Glomerular endothelial cell (primary cell): ENCODE results near the gene IFNL2. TPM values are rescaled to one million over a fixed set of nuclear protein-coding genes. Genes with fewer than 3 reads are reported as not detected.
"Not testable (repeated sequence)": the region's sequence is repeated elsewhere in the genome, so short reads cannot be mapped to it uniquely, and the experiment has no call there.

ENCODE experiments used
- DNase-seq: peaks from one replicate; pipeline ENCODE4 v3.0.0-alpha.2; 2011; ENCODE audit warnings: low read depth, low spot score; ENCODE audit errors: extremely low read depth
- total RNA-seq: library from RNA; depleted of rRNA; stranded (reverse); fragments of >200 nt; gene quantifications from 2 replicates; pipeline ENCODE4 v1.2.3, GENCODE V29; 2015

IFNL2 gene
- total RNA-seq, 1 donor from 2014 or later, result not detected

DNA sequence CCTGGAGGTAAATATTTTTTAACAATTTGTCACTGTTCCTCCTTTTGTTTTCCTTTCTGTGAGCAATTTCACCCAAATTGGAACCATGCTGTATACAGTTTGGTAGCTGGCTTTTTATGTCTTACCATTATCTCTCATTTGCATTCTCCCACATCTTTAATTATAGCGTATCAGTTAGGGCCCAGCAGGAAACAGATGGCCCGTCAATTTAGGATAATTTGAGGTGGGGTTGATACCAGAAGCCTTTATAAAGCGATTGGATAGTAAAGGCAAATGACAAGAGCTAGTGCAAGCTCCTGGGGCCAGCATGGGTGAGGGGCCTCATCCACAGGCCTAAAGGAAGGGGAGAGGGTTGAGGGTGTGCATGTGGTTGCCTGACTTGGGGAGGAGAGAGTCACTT, 15.7 kb upstream of the IFNL2 start:
- DNase-seq, result no peak

DNA sequence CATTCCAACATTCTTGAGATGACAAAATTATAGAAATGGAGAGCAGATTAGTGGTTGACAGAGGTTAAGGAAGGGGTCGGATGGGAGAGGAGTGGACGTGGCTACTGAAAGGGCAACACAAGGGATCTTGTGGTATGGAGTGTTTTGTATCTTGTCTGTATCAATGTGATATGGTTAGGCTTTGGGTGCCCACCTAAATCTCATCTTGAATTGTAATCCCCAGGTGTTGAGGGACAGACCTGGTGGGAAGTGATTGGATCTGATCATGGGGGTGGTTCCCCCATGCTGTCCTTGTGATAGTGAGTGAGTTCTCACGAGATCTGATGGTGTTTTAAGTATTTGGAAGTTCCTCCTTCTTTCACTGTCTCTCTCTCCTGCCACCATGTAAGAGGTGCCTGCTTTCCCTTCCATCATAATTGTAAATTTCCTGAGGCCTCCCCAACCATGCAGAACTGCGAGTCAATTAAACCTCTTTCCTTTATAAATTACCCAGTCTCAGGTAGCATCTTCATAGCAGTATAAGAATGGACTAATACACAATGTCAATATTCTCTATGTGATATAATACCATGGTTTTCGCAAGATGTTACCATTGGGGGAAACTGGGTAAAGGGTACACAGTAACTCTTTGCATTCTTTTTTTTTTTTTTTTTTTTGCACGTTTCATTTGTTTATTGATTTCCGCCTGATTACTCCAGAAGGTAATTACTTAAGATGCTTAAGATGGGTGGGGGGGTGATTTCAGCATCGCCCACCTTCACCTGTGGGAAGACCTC, 14.6 kb upstream of the IFNL2 start:
- no peak for DNase-seq

DNA sequence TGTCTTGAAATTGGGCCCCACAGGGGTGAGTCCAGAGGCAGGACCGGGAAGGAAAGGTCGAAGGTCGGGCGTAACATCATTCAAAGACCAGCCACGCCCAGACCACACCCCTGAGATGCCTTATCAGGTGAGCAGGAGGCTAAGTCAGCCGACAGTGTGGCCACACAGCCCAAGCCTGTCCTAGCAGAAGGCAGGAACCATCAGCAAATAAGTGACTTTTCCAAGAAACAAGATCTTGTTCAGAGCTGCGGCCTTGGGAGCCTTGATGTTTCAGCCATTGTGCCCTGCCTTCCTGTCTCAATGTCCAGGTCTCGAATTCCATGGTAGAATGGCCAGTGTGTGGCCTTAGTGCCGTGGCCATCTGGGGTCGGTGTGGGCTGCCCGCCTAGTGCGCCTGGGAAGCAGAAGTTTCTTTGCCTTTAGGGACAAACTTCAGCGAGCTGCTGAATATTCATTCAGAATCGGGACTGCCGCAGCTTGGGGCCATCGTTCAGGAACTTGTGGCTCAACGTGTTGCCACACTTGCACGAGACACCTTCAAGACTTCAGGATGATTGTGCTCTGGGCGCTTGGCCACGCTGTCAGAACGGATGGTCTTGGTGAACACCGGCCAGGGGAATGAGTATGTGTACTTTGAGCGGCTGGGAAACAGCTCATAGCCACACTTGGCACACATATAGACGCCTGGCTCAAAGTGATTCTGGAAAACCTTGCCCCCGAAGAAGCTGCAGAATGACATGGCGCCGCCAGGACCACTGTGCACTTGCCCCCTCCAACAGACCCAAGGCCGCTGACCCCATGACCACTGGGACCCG, 13.5 kb upstream of the IFNL2 start:
- DNase-seq, result no peak

- DNase-seq, result no peak
These were observed 11.0 kb upstream of the IFNL2 start for GRCh38 chr19:39257227-39257626.

DNA sequence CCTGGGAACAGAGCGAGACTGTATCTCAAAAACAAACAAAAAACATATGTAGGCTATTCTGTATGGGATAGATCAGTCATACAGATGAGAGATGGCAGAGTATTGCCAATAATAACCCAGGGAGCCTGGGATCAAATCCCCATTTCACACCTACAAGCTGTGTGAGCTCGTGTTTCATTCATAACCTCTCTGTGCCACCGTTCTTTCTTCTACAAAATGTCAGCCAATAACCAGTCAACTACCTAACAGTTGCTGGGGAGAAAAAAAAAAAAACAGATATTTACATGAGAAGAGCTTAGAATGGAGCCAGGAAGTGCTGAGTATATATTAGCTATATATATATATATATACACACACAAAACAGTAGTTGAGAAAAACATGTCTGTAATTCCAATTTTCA, 6.5 kb upstream of the IFNL2 start:
- DNase-seq, result no peak

DNA sequence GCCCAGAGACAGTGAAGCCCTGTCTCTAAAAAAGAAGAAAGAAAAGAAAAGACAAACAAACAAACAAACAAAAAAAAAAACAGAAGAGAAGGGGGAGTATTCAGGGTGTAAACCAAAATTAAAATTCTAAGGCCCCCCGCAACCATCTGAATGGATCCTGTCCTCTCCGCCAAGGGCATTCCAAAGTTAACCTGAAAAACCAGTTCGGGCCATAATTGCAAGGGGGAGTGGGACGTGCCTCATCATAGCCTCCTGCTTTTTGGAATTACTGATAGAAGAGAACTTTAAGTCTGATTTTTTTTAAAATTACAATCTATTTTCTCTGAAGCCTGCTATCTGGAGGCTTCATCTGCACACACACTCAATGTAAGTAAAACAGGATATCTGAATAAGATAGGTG, 5.7 kb upstream of the IFNL2 start:
- no peak for DNase-seq

GRCh38 chr19:39263912-39264305, 4.3 kb upstream of the IFNL2 start:
- no peak for DNase-seq

DNA sequence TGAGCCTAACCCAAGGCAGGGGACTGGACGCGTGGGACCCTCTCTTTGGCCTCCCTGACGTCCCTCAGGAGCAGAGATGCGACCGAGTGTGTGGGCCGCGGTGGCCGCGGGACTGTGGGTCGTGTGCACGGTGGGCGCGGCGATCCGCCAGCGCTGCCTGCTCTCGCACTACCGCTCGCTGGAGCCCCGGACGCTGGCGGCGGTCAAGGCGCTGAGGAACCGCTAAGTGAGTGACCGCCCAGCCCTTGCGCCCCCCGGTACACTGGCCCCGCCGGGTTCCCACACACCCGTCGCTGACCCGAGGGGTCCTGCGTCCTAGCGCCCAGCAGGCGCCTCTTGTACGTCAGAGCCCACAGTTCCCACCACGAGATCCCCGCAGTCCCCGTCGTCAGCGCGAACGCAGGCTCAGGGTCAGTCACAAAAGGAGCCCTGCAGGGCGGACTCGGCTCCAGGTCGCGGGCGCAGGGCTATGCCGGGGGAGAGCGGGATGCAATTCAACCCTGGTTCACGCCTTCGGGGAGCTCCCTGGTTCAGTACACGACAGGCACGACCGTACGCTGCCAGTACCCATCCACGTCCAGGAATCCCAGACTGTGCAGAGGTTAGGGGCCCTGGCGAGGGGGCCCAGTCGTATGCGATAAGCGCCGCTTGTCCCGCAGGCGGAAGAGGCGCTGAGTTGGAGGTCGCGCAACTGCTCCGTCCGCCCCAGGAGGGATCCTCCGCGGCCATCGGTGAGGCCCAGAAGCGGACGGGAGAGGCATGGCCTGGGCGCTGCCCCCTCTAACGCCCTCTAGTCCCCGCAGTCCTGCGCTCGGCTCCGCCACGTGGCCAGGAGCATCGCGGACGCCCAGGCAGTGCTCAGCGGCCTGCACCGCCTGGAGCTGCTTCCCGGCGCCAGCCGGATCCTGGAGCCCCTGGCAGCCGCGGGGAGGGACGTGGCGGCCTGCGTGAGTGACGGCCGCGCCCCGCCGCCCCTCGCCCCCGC, 3.6 kb upstream of the IFNL2 start:
- no peak for DNase-seq

DNA sequence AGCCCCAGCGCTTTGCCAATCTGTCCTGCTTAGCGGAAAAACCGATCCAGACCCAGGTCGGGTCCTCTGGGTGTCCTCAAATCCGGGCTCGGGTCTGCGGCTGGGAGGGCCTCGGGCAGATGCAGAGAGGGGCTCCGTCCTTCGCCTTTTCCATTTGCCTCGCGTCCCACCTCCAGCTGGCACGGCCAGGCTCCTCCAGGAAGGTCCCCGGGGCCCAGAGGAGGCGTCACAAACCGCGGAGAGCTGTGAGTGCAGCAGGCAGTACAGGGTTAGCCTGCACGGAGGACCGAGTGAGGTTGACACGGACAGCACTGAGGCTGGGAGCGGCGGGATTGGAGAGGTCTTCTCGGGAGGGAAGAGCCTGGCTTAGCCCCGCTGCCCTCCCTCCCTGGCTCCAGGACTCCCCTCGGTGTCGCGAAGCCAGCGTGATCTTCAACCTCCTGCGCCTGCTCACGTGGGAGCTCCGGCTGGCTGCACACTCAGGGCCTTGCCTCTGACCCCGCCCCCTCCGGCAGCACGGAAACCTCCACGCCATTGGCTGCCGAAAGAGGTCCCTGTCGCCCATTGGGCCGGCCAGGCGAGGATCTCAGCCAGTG, 2.8 kb upstream of the IFNL2 start:
- DNase-seq, result no peak

GRCh38 chr19:39268531-39269223, 481 bp downstream of the IFNL2 start:
- not testable (repeated sequence) for DNase-seq

- not testable (repeated sequence) for DNase-seq
These were observed 1.2 kb downstream of the IFNL2 start for GRCh38 chr19:39269369-39269768.

DNA sequence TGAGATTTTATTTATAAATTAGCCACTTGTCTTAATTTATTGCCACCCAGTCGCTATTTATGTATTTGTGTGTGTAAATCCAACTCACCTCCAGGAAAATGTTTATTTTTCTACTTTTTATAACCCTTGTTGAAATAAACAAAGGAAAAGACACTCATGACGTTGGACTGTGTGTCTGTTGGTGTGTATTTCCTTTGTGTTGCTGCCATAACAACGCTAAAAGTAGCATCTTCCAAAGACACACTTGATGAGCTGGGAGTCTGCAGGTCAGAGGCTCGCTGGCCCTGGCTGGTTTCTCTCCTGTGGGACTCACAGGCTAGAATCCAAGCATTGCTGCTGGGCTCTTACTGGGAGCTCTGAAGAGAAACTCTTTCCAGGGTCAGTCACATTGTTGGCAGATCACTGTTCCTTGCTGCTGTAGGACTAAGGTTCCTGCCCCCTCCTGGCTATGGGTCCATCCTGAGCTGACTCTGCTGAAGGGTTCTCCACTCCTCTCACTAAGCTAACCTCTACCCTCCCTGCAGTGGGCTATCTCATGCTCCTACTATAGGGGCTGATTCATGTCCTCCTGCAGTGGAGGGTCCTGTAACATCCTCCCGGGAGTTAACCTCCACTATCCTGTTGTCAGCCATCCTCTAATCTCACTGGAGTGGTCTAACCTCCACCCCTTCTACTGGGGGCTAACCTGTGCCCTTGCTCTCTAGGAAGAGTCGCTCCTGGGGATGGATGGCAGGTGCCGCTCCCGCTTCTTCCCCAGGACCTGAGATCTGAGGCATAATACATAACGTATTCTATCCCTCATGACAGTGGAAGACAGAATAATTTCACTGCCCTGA, 2.1 kb downstream of the IFNL2 start:
- DNase-seq, result no peak

- DNase-seq, result not testable (repeated sequence)
These were observed 5.7 kb downstream of the IFNL2 start for GRCh38 chr19:39273859-39274258.

DNA sequence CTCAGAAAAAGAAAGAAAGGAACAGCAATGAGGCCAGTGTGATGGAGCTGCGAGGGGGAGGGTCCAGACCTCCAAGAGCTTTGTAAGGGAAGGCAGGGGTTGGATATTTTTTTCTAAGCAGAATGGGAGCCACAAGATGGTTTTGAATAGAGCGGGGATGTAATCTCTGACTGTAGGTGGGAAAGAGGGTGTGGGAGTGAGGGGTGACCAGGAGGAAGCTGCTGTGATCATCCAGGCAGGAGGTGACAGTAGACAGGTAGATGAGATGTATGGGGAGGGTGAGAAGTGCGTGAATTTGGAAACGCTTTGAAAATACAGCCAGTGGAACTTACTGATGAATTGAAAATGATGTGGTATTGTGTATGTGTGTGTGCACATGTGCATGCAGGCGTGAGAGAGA, 7.4 kb downstream of the IFNL2 start:
- no peak for DNase-seq

DNA sequence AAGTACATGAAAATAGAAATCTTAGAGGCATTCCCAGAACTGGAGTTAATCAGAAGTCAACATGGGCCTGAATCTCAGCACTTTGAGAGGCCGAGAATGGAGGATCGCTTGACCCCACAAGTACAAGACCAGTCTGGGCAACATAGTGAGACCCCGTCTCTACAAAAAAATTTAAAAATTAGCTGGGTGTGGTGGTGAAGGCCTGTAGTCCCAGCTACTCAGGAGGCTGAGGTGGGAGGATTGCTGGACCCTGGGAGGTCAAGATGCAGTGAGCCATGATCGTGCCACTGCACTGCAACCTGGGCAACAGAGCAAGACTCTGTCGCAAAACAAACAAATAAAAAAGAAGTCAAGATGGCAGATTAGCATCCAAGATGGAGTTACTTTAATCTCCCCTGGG, 8.5 kb downstream of the IFNL2 start:
- no peak for DNase-seq

GRCh38 chr19:39277598-39277997, 9.4 kb downstream of the IFNL2 start:
- no peak for DNase-seq

GRCh38 chr19:39282021-39282420, 13.8 kb downstream of the IFNL2 start:
- no peak for DNase-seq

DNA sequence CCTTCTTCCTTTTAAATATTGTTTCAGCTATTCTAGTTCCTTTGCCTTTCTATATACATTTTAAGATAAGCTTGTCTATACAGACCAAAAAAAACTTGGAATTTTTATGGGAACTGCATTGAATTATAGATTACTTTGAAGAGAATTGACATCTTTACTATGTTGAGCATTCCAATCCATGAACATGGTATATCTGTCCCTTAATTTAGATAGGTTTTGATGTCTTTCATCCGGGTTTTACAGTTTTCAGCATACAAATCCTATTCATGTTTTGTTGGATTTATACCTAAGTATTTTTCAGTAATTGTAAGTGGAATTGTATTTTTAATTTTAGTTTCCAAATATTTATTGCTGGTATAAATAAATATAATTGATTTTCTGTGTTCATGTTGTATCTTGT, 15.8 kb downstream of the IFNL2 start:
- no peak for DNase-seq

GRCh38 chr19:39293394-39293793, 25.2 kb downstream of the IFNL2 start:
- DNase-seq, result no peak
